CD4-positive, alpha-beta T cell (primary cell): ENCODE measurements around the gene MEIOC. TPM values are rescaled to one million over a fixed set of nuclear protein-coding genes. Genes with fewer than 3 reads are reported as not detected.

Experiments used
- ATAC-seq: fragments of 200-7000 bp; cut with Tn5 transposase; one replicate; pipeline ENCODE4 v1.10.0; 2022; ENCODE audit warnings: mild to moderate bottlenecking; ENCODE audit not compliant: poor library complexity
- CTCF ChIA-PET: fragments of 350-600 bp; sonication (Branson Sonifier 250); formaldehyde crosslinking; loops from one replicate; lab custom pipeline; 2021; ENCODE audit warnings: antibody characterized with exemption, inconsistent platforms; lab: Charles Lee
- POLR2A ChIA-PET: fragments of 350-600 bp; sonication (Branson Sonifier 250); formaldehyde crosslinking; loops from one replicate; lab custom pipeline; 2021; ENCODE audit warnings: antibody characterized with exemption, inconsistent platforms; lab: Charles Lee
- DNase-seq, 14 experiments: peaks; one replicate each; pipeline ENCODE4 v3.0.0-alpha.2; 2013 to 2020; ENCODE audit warnings: mixed read lengths in 2 of 14
- H3K27ac ChIP-seq, 2 donors: one replicate each; pipeline versions ENCODE4 v1.5.1 to v1.7.0; 2013; ENCODE audit warnings: low read length in 2 of 2, low read depth in 1 of 2, mild to moderate bottlenecking in 1 of 2
- H3K27me3 ChIP-seq, 2 experiments: 1 replicate in 1 of 2; 2 replicates in 1 of 2; pipeline versions ENCODE4 v1.6.1 to v1.7.0; 2013; ENCODE audit warnings: low read length in 2 of 2, control low read depth in 1 of 2, mild to moderate bottlenecking in 1 of 2, moderate library complexity in 1 of 2; ENCODE audit not compliant: insufficient read depth in 2 of 2, control insufficient read depth in 1 of 2
- H3K36me3 ChIP-seq: one replicate; pipeline ENCODE4 v1.6.1; 2013; ENCODE audit warnings: low read length, control low read depth; ENCODE audit not compliant: insufficient read depth
- H3K4me1 ChIP-seq: one replicate; pipeline ENCODE4 v1.6.1; 2013; ENCODE audit warnings: low read length, control low read depth; ENCODE audit not compliant: insufficient read depth
- H3K4me3 ChIP-seq: one replicate; pipeline ENCODE4 v1.5.1; 2013; ENCODE audit warnings: mild to moderate bottlenecking, low read length, moderate library complexity
- H3K9me3 ChIP-seq, 2 experiments: 1 replicate in 1 of 2; 2 replicates in 1 of 2; pipeline versions ENCODE4 v1.6.1 to v1.7.0; 2013; ENCODE audit warnings: low read length in 2 of 2, mild to moderate bottlenecking in 2 of 2, control low read depth in 1 of 2, moderate library complexity in 1 of 2; ENCODE audit not compliant: control insufficient read depth in 1 of 2, insufficient read depth in 1 of 2
- H3K27ac Mint-ChIP-seq: one replicate; pipeline ENCODE4 v1.8.0; 2020; ENCODE audit warnings: mixed read lengths
- H3K27me3 Mint-ChIP-seq: one replicate; pipeline ENCODE4 v1.8.0; 2021; ENCODE audit warnings: mixed read lengths
- H3K36me3 Mint-ChIP-seq: one replicate; pipeline ENCODE4 v1.8.0; 2021; ENCODE audit warnings: low read depth, mixed read lengths
- H3K4me1 Mint-ChIP-seq: one replicate; pipeline ENCODE4 v1.8.0; 2021; ENCODE audit warnings: low read depth, mixed read lengths
- H3K4me3 Mint-ChIP-seq: one replicate; pipeline ENCODE4 v1.8.0; 2020; ENCODE audit warnings: mild to moderate bottlenecking, mixed read lengths
- H3K9me3 Mint-ChIP-seq: one replicate; pipeline ENCODE4 v1.8.0; 2020; ENCODE audit warnings: mixed read lengths
- intact Hi-C, 2 experiments: fragments of 100-400 bp; cut with DNase I in 1 of 2; cut with micrococcal nuclease in 1 of 2; formaldehyde crosslinking; loops; one replicate each; pipeline versions ENCODE4 v1.15.1 to v1.9.0; 2023 to 2025; cut with DNase I, micrococcal nuclease
- total RNA-seq, 174 experiments: library from RNA in 2 of 174; stranded (reverse) in 2 of 174; gene quantifications; one replicate each; pipeline ENCODE4 v1.2.3 and lab custom pipeline; 2021 to 2026
- TF ChIP-seq, protein P1 (sequence below): fragments of 200-600 bp; IDR thresholded peaks from one replicate; pipeline ENCODE4 v1.8.0; 2022; ENCODE audit warnings: antibody characterized with exemption, mild to moderate bottlenecking

The MEIOC gene
- total RNA-seq, 2 experiments from 2014 or later = 0.08 TPM; not detected in 1

DNA sequence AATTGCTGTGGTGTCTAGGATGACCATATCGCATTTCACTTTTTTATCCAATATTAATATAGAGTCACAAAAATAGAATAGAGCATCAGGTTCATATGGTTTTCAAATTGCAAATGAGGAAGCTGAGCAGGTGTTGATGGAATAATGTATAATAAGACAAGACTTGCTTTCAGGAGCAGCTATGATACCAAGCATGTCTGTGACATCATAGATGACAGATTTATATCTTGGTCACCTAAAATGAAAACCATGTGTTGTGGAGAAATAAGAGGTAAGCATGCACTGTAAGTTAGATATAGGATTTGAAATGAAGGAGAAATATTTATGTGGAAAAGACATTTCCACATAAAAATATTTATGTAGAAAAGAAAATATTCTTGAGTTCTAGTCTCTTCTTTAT is 8.6 kb downstream of the MEIOC start:
- Histone ChIP-seq H3K4me1 (no peaks in the 10 kb centered on the region), H3K27me3 (peaks cover 2 to 9% of the 10 kb centered on the region in 2 experiments), H3K9me3 (no peaks in the 10 kb centered on the region), H3K36me3 (no peaks in the 10 kb centered on the region), H3K4me3 (no peak overlapping the region), H3K27ac (no peak overlapping the region)
- CTCF ChIA-PET = no interaction called here
- no peaks in the 10 kb centered on the region for H3K4me1 Mint-ChIP-seq
- POLR2A ChIA-PET = no interaction called here
- ATAC-seq (no peak), DNase-seq (no peak)
- TF ChIP-seq, protein P1, sequence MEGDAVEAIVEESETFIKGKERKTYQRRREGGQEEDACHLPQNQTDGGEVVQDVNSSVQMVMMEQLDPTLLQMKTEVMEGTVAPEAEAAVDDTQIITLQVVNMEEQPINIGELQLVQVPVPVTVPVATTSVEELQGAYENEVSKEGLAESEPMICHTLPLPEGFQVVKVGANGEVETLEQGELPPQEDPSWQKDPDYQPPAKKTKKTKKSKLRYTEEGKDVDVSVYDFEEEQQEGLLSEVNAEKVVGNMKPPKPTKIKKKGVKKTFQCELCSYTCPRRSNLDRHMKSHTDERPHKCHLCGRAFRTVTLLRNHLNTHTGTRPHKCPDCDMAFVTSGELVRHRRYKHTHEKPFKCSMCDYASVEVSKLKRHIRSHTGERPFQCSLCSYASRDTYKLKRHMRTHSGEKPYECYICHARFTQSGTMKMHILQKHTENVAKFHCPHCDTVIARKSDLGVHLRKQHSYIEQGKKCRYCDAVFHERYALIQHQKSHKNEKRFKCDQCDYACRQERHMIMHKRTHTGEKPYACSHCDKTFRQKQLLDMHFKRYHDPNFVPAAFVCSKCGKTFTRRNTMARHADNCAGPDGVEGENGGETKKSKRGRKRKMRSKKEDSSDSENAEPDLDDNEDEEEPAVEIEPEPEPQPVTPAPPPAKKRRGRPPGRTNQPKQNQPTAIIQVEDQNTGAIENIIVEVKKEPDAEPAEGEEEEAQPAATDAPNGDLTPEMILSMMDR = no peak
- intact Hi-C loops = no loop called here
- H3K9me3 Mint-ChIP-seq = no peaks in the 10 kb centered on the region
- H3K27ac Mint-ChIP-seq = no peak overlapping the region
- no peaks in the 10 kb centered on the region for H3K36me3 Mint-ChIP-seq
- H3K27me3 Mint-ChIP-seq = peaks cover 10% of the 10 kb centered on the region
- H3K4me3 Mint-ChIP-seq = no peak overlapping the region

GRCh38 chr17:44666006-44666405 is 9.7 kb downstream of the MEIOC start:
- Mint-ChIP-seq H3K9me3 (no peaks in the 10 kb centered on the region), H3K27me3 (peaks cover 10% of the 10 kb centered on the region), H3K4me3 (no peak overlapping the region), H3K36me3 (no peaks in the 10 kb centered on the region), H3K27ac (no peak overlapping the region), H3K4me1 (no peaks in the 10 kb centered on the region)
- Histone ChIP-seq H3K36me3 (no peaks in the 10 kb centered on the region), H3K27ac (no peak overlapping the region), H3K4me3 (no peak overlapping the region), H3K27me3 (peaks cover 2 to 9% of the 10 kb centered on the region in 2 experiments), H3K4me1 (no peaks in the 10 kb centered on the region), H3K9me3 (no peaks in the 10 kb centered on the region)
- ChIA-PET POLR2A (interaction anchor here (0.7 kb wide), 1 partner anchor 385 kb away, joined by 3 read pairs; no protein-coding TSS in a partner anchor), CTCF (no interaction called here)
- DNase-seq (no peak), ATAC-seq (no peak)
- intact Hi-C loops = no loop called here
- TF ChIP-seq, protein P1 = no peak

GRCh38 chr17:44672479-44673093 is 16.3 kb downstream of the MEIOC start:
- no peak overlapping the region for H3K4me3 Mint-ChIP-seq
- no peaks in the 10 kb centered on the region for H3K27me3 Mint-ChIP-seq
- DNase-seq = peak in 1 of 14 experiments; percentile 9
- peaks cover 7% of the 10 kb centered on the region for H3K36me3 Mint-ChIP-seq
- POLR2A ChIA-PET = no interaction called here
- H3K4me1 Mint-ChIP-seq = no peaks in the 10 kb centered on the region
- no peaks in the 10 kb centered on the region for H3K36me3 ChIP-seq
- intact Hi-C loops = loop anchor here in 1 of 2 experiments (5.0 kb wide), 1 partner anchor 140 kb away; no protein-coding TSS in a partner anchor
- ATAC-seq = no peak
- H3K27me3 ChIP-seq = no peaks in the 10 kb centered on the region
- H3K4me1 ChIP-seq = no peaks in the 10 kb centered on the region
- CTCF ChIA-PET = no interaction called here
- H3K27ac Mint-ChIP-seq = no peak overlapping the region
- no peaks in the 10 kb centered on the region for H3K9me3 Mint-ChIP-seq
- TF ChIP-seq, protein P1 = peak; percentile 36
- H3K9me3 ChIP-seq = no peaks in the 10 kb centered on the region
- no peak overlapping the region for H3K4me3 ChIP-seq
- no peak overlapping the region for H3K27ac ChIP-seq
